ENCODE measurements around the gene KIRREL3.

Gene KIRREL3

DNA sequence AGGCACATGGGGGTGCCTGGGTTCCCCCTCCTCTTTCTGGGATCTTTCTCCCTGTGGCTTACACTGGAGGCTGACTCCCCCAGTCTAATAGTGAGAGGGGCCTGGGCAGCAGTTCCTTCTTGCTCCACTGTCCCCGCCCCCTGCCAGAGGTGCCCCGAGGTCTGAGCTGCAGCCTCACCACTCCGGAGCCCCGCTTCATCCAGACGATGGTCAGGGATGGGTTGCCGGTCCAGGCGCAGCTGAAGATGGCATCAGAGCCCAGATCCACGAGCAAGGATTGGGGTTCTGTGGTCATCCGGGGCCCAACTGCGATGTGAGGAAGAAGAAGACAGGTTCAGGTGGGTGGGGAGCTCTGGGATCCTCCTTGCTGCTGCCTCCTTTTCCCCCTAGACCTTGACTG is 554.0 kb downstream of the KIRREL3 start:
- Histone ChIP-seq H3K27ac (ENCODE audit: low read length) (no peak overlapping the region), H3K27me3 (ENCODE audit: control insufficient read depth, insufficient read depth, low read length) (no peaks in the 10 kb centered on the region), H3K4me1 (ENCODE audit: control insufficient read depth, low read depth, low read length) (peaks cover 7% of the 10 kb centered on the region), H3K36me3 (ENCODE audit: control insufficient read depth, low read depth, low read length) (no peaks in the 10 kb centered on the region), H3K9ac (ENCODE audit: low read length) (no peak overlapping the region), H3K9me3 (ENCODE audit: control insufficient read depth, low read depth, low read length) (no peaks in the 10 kb centered on the region), H3K4me3 (ENCODE audit: low read length) (no peak overlapping the region)

DNA sequence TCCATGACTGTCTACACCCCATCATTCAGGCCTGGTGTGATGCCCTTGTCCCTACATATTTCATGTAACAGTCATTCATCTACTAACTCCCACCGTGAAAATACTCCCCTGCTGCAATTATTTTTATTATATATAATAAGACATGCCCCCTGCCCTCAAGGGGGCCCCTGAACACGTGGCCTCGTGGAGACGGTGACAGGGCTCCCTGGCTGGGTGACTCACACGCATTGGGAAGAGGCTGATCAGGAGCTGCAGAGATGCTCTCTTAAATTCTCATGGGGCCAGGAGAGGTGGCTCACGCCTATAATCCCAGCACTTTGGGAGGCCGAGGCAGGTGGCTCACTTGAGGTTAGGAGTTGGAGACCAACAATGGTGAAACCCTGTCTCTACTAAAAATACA is 556.5 kb downstream of the KIRREL3 start:
- no peak overlapping the region for H3K27ac ChIP-seq (ENCODE audit: low read length)
- H3K36me3 ChIP-seq (ENCODE audit: control insufficient read depth, low read depth, low read length), result no peaks in the 10 kb centered on the region
- H3K9me3 ChIP-seq (ENCODE audit: control insufficient read depth, low read depth, low read length), result no peaks in the 10 kb centered on the region
- no peak overlapping the region for H3K9ac ChIP-seq (ENCODE audit: low read length)
- no peaks in the 10 kb centered on the region for H3K27me3 ChIP-seq (ENCODE audit: control insufficient read depth, insufficient read depth, low read length)
- H3K4me3 ChIP-seq (ENCODE audit: low read length), result no peak overlapping the region
- peaks cover 18% of the 10 kb centered on the region for H3K4me1 ChIP-seq (ENCODE audit: control insufficient read depth, low read depth, low read length)

DNA sequence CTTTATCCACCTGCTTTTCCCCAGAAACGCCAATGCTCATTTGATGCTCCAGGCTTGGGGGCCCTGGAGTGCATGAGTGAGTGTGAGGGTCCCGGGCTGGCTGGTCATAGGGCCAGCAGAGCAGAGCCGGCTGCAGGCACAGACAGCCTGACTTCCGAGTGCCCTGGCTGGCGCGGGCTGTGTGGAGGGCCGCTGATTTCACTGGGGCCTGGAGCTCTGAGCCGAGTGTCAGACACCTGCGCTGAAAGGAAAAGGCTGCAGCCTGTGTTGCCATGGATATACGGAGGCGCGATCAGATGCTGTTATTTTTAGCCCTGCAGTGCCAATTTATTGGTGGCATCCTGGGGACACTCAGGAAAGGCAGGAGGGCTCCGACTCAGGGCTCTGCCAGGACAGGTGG is 557.5 kb downstream of the KIRREL3 start:
- H3K27me3 ChIP-seq (ENCODE audit: control insufficient read depth, insufficient read depth, low read length), result no peaks in the 10 kb centered on the region
- H3K4me3 ChIP-seq (ENCODE audit: low read length), result no peak overlapping the region
- H3K9me3 ChIP-seq (ENCODE audit: control insufficient read depth, low read depth, low read length), result no peaks in the 10 kb centered on the region
- H3K27ac ChIP-seq (ENCODE audit: low read length), result no peak overlapping the region
- peaks cover 18% of the 10 kb centered on the region for H3K4me1 ChIP-seq (ENCODE audit: control insufficient read depth, low read depth, low read length)
- no peak overlapping the region for H3K9ac ChIP-seq (ENCODE audit: low read length)
- no peaks in the 10 kb centered on the region for H3K36me3 ChIP-seq (ENCODE audit: control insufficient read depth, low read depth, low read length)

DNA sequence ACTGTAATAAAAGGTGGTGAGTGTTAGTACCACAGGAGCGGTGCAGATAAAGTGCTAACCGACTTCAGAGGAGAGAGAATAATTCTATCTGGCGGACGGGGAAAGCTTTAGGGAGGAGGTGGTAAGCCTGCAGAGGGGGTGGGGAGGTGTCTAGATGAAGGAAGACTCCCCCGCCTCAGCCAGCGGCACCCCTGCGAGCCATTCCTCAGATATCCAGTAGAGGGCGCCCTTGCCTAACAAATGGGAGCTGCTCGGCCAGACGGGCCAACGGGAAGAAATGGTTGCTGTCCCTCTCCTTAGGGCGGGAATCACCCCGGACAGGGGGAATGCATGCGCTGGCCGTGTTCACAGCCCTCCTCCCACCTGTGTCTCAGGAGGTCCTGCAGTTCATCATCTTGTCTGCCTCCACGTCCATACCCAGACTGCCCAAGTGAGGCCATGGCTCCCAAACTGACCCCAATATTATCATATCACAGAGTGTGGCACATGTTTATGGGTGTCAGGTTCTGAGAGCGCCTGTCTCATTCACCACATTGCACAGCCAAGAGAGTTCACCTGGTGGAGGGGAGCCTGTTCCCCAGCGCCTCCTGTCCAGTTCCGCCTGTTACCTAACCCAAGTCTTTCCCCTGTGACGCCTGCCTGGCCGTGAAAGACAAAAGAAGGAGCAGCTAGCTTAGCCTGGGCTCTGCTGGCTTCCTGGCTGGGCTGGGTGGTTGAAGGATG is 559.6 kb downstream of the KIRREL3 start:
- Histone ChIP-seq H3K9ac (ENCODE audit: low read length) (no peak overlapping the region), H3K36me3 (ENCODE audit: control insufficient read depth, low read depth, low read length) (no peaks in the 10 kb centered on the region), H3K27me3 (ENCODE audit: control insufficient read depth, insufficient read depth, low read length) (no peaks in the 10 kb centered on the region), H3K9me3 (ENCODE audit: control insufficient read depth, low read depth, low read length) (no peaks in the 10 kb centered on the region), H3K4me3 (ENCODE audit: low read length) (peak overlapping the region; percentile 37), H3K4me1 (ENCODE audit: control insufficient read depth, low read depth, low read length) (peaks cover 18% of the 10 kb centered on the region), H3K27ac (ENCODE audit: low read length) (no peak overlapping the region)

DNA sequence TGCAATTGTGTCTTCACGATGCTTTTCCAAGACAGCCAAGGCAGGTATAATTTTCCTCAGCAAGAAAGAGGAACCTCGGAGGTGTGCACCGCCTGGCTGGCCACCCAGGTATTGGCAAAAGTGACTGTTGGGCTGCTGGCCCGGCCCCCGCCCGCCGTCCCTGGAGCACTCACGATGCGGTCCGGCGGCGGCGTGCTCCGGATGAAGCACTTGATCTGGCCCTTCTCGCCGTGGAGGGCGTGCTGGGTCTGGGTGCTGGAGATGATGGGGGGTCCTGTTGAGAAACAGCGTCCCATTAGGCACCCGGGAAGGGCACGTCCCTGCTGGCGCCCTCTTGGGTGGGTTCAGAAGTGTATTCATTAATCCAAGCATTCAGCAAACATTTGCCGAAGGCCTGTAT is 560.3 kb downstream of the KIRREL3 start:
- H3K27me3 ChIP-seq (ENCODE audit: control insufficient read depth, insufficient read depth, low read length), result no peaks in the 10 kb centered on the region
- H3K27ac ChIP-seq (ENCODE audit: low read length), result no peak overlapping the region
- H3K4me1 ChIP-seq (ENCODE audit: control insufficient read depth, low read depth, low read length), result peaks cover 18% of the 10 kb centered on the region
- no peak overlapping the region for H3K4me3 ChIP-seq (ENCODE audit: low read length)
- H3K9ac ChIP-seq (ENCODE audit: low read length), result no peak overlapping the region
- no peaks in the 10 kb centered on the region for H3K9me3 ChIP-seq (ENCODE audit: control insufficient read depth, low read depth, low read length)
- no peaks in the 10 kb centered on the region for H3K36me3 ChIP-seq (ENCODE audit: control insufficient read depth, low read depth, low read length)

DNA sequence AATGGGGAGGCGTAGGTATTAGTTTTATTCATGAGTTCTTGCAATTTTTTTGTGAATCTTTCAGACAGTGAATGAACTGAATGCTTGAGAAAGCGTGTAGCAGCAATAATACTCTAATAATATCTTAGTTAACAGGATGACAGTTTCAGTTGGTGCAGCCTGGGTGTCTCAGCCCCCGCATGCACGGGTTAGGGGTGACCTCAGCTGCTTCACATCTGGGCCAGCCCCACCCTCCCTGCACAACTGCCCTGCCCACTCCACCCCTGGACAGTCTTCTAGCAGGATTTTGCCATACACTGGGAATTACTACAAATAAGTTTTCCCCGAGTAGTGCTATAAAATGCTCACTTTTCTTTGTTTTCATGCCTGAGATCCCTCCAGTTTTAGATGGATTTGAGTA is 561.9 kb downstream of the KIRREL3 start:
- H3K4me1 ChIP-seq (ENCODE audit: control insufficient read depth, low read depth, low read length), result peaks cover 26% of the 10 kb centered on the region

GRCh38 chr11:126438272-126438671 is 562.3 kb downstream of the KIRREL3 start:
- Histone ChIP-seq H3K27me3 (ENCODE audit: control insufficient read depth, insufficient read depth, low read length) (no peaks in the 10 kb centered on the region), H3K4me1 (ENCODE audit: control insufficient read depth, low read depth, low read length) (peaks cover 25% of the 10 kb centered on the region), H3K27ac (ENCODE audit: low read length) (no peak overlapping the region), H3K4me3 (ENCODE audit: low read length) (no peak overlapping the region), H3K9ac (ENCODE audit: low read length) (no peak overlapping the region), H3K36me3 (ENCODE audit: control insufficient read depth, low read depth, low read length) (no peaks in the 10 kb centered on the region), H3K9me3 (ENCODE audit: control insufficient read depth, low read depth, low read length) (no peaks in the 10 kb centered on the region)

More for the DNA sequence above, 561.9 kb downstream of the KIRREL3 start:
- no peak overlapping the region for H3K4me3 ChIP-seq (ENCODE audit: low read length)
- no peaks in the 10 kb centered on the region for H3K9me3 ChIP-seq (ENCODE audit: control insufficient read depth, low read depth, low read length)
- no peaks in the 10 kb centered on the region for H3K27me3 ChIP-seq (ENCODE audit: control insufficient read depth, insufficient read depth, low read length)
- no peak overlapping the region for H3K9ac ChIP-seq (ENCODE audit: low read length)
- no peaks in the 10 kb centered on the region for H3K36me3 ChIP-seq (ENCODE audit: control insufficient read depth, low read depth, low read length)
- H3K27ac ChIP-seq (ENCODE audit: low read length), result no peak overlapping the region

DNA sequence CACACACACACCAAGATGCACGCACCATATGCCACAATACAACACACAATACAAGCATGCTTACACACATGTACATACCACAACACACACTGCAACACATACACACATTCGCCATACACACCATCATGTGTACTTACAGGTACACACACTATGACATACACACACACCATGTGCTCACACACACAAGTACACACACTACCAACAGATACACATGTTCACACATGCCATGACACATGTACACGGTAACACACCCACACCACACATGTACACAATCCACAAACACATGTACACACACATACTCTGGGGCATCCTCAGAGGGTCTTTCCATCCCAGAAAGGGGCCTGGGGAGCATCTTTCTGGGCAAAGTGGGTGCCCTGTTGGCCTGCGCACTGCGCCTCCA is 562.8 kb downstream of the KIRREL3 start:
- no peaks in the 10 kb centered on the region for H3K27me3 ChIP-seq (ENCODE audit: control insufficient read depth, insufficient read depth, low read length)
- no peak overlapping the region for H3K9ac ChIP-seq (ENCODE audit: low read length)
- H3K9me3 ChIP-seq (ENCODE audit: control insufficient read depth, low read depth, low read length), result no peaks in the 10 kb centered on the region
- no peaks in the 10 kb centered on the region for H3K36me3 ChIP-seq (ENCODE audit: control insufficient read depth, low read depth, low read length)
- H3K4me1 ChIP-seq (ENCODE audit: control insufficient read depth, low read depth, low read length), result peaks cover 24% of the 10 kb centered on the region
- H3K4me3 ChIP-seq (ENCODE audit: low read length), result no peak overlapping the region
- H3K27ac ChIP-seq (ENCODE audit: low read length), result no peak overlapping the region

- H3K9me3 ChIP-seq (ENCODE audit: control insufficient read depth, low read depth, low read length), result no peaks in the 10 kb centered on the region
- no peaks in the 10 kb centered on the region for H3K27me3 ChIP-seq (ENCODE audit: control insufficient read depth, insufficient read depth, low read length)
- H3K9ac ChIP-seq (ENCODE audit: low read length), result no peak overlapping the region
- peaks cover 16% of the 10 kb centered on the region for H3K4me1 ChIP-seq (ENCODE audit: control insufficient read depth, low read depth, low read length)
- no peaks in the 10 kb centered on the region for H3K36me3 ChIP-seq (ENCODE audit: control insufficient read depth, low read depth, low read length)
- no peak overlapping the region for H3K4me3 ChIP-seq (ENCODE audit: low read length)
- no peak overlapping the region for H3K27ac ChIP-seq (ENCODE audit: low read length)
These were observed 564.3 kb downstream of the KIRREL3 start for GRCh38 chr11:126436209-126436755.

DNA sequence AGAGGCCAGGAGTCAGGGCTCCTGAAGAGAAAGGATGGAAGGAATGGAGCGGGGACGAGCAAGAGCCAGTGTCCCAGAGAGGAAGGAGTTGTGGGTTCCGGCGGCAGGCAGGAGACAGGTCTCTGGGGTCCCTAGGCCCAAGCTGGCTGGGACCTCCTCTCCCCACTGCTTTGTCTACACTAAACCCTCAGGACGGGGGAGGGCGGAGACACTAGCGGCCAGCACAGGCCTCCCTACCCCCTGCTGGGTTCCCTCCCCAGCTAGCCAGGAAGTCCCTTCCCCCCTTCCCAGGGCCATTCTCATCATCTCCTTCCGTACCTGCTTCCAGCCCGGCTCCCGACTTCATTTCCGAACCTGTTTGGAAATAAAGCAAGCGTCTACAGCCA is 565.6 kb downstream of the KIRREL3 start:
- Histone ChIP-seq H3K9me3 (ENCODE audit: control insufficient read depth, low read depth, low read length) (no peaks in the 10 kb centered on the region), H3K27me3 (ENCODE audit: control insufficient read depth, insufficient read depth, low read length) (no peaks in the 10 kb centered on the region), H3K9ac (ENCODE audit: low read length) (no peak overlapping the region), H3K4me1 (ENCODE audit: control insufficient read depth, low read depth, low read length) (peaks cover 9% of the 10 kb centered on the region), H3K4me3 (ENCODE audit: low read length) (no peak overlapping the region), H3K27ac (ENCODE audit: low read length) (no peak overlapping the region), H3K36me3 (ENCODE audit: control insufficient read depth, low read depth, low read length) (no peaks in the 10 kb centered on the region)

GRCh38 chr11:126433989-126434949 is 566.3 kb downstream of the KIRREL3 start:
- H3K9me3 ChIP-seq (ENCODE audit: control insufficient read depth, low read depth, low read length), result no peaks in the 10 kb centered on the region
- H3K4me3 ChIP-seq (ENCODE audit: low read length), result no peak overlapping the region
- no peaks in the 10 kb centered on the region for H3K36me3 ChIP-seq (ENCODE audit: control insufficient read depth, low read depth, low read length)
- H3K9ac ChIP-seq (ENCODE audit: low read length), result no peak overlapping the region
- H3K27me3 ChIP-seq (ENCODE audit: control insufficient read depth, insufficient read depth, low read length), result no peaks in the 10 kb centered on the region
- H3K27ac ChIP-seq (ENCODE audit: low read length), result no peak overlapping the region
- peaks cover 9% of the 10 kb centered on the region for H3K4me1 ChIP-seq (ENCODE audit: control insufficient read depth, low read depth, low read length)
